K562 (cell line): Measurements from ENCODE around the gene GABRR3.

Experiments used
- ARHGAP35 ChIP-seq: fragments of 450-650 bp; IDR thresholded peaks from 2 replicates; pipeline ENCODE4 v1.6.1; 2018; ENCODE audit not compliant: partially characterized antibody
- BRCA1 ChIP-seq, 2 experiments: fragments of 450-650 bp in 1 of 2; sonication (generic) in 1 of 2; formaldehyde crosslinking in 1 of 2; IDR thresholded peaks; 2 replicates each; pipeline versions ENCODE4 v1.5.0 to v1.6.1; 2017 to 2020; ENCODE audit warnings: mild to moderate bottlenecking in 1 of 2, missing genetic modification reagents in 1 of 2
- FOXP1 ChIP-seq: sonication (generic); formaldehyde crosslinking; IDR thresholded peaks from 2 replicates; pipeline ENCODE4 v1.8.0; 2022; ENCODE audit warnings: mild to moderate bottlenecking, missing genetic modification reagents
- NFIC ChIP-seq: fragments of 450-650 bp; IDR thresholded peaks from 2 replicates; pipeline ENCODE4 v1.6.1; 2017; ENCODE audit warnings: mild to moderate bottlenecking, inconsistent platforms
- POLR2A ChIP-seq: fragments of 450-650 bp; conservative IDR thresholded peaks from 2 replicates; pipeline ENCODE4 v1.6.1; 2016
- SREBF2 ChIP-seq: sonication (generic); formaldehyde crosslinking; IDR thresholded peaks from 2 replicates; pipeline ENCODE4 v1.4.0; 2020; ENCODE audit warnings: mild to moderate bottlenecking, missing genetic modification reagents
- ZBED1 ChIP-seq: IDR thresholded peaks from 2 replicates; pipeline ENCODE4 v1.6.1; 2014
- ZNF408 ChIP-seq: fragments of 250-450 bp; sonication (Bioruptor Pico); IDR thresholded peaks from 2 replicates; pipeline ENCODE4 v1.4.0; 2020; ENCODE audit warnings: low read depth, mild to moderate bottlenecking, moderate library complexity
- TF ChIP-seq, protein P1 (sequence below): fragments of 250-450 bp; sonication (Bioruptor Pico); IDR thresholded peaks from 2 replicates; pipeline ENCODE4 v1.5.0; 2020; ENCODE audit warnings: mild to moderate bottlenecking
- TF ChIP-seq, protein P2 (sequence below), 3 experiments: IDR thresholded peaks in 2 of 3; conservative IDR thresholded peaks in 1 of 3; 2 replicates each; pipeline ENCODE4 v1.5.1; 2011 to 2012; ENCODE audit warnings: low read length in 3 of 3, mild to moderate bottlenecking in 3 of 3, control low read depth in 2 of 3, improper control_type of control experiment in 1 of 3, inconsistent platforms in 1 of 3, low read depth in 1 of 3, mixed read lengths in 1 of 3, moderate library complexity in 1 of 3; ENCODE audit not compliant: insufficient read depth in 2 of 3
- TF ChIP-seq, protein P3 (sequence below): fragments of 450-650 bp; formaldehyde crosslinking; IDR thresholded peaks from 2 replicates; pipeline ENCODE4 v1.4.0; 2020; ENCODE audit warnings: mild to moderate bottlenecking

DNA sequence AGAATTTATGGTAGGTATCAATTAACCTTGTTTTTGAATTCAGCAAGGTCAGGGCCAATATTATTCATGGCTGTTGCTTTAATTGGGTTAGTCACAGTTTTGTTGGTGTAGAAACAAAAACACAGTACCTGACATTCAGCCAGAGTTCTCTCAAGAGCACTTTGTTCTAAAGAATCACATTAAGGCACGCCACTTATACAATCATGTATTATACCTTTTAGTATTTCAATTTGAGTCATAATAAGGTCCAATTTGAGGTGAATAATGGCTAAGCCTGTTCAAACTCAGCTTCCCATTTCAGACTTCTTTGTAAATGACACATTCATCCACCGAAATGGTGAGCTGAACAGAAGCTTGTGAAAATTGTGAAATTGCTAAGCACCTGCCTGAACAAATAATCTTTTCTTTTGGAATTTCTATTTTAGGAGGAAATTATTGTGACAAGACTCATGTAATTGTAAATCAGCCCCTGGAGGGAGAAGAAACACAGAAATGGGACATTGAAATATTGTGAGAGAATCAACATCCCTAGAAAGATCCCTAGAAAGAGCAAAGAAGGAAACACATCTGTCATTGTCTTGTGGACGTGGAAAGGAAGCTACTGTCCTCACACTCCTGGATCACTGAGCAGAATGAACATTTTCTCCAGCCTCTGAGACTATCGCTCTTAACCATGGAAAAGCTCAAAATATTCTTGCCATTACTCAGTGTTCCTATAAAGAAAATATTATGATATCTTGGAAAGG, 92.1 kb downstream of the GABRR3 start:
- TF ChIP-seq BRCA1 (IDR thresholded peaks at IDR 0.05) (no peak), BRCA1 (CRISPR knock-in tag; IDR thresholded peaks at IDR 0.05) (no peak), POLR2A (no peak), ZNF408 (CRISPR knock-in tag) (no peak), NFIC (no peak), ZBED1 (no peak), SREBF2 (CRISPR knock-in tag) (no peak), FOXP1 (CRISPR knock-in tag) (no peak), ARHGAP35 (no peak)
- TF ChIP-seq, protein P1, sequence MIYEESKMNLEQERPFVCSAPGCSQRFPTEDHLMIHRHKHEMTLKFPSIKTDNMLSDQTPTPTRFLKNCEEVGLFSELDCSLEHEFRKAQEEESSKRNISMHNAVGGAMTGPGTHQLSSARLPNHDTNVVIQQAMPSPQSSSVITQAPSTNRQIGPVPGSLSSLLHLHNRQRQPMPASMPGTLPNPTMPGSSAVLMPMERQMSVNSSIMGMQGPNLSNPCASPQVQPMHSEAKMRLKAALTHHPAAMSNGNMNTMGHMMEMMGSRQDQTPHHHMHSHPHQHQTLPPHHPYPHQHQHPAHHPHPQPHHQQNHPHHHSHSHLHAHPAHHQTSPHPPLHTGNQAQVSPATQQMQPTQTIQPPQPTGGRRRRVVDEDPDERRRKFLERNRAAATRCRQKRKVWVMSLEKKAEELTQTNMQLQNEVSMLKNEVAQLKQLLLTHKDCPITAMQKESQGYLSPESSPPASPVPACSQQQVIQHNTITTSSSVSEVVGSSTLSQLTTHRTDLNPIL, result no peak
- TF ChIP-seq, protein P2, sequence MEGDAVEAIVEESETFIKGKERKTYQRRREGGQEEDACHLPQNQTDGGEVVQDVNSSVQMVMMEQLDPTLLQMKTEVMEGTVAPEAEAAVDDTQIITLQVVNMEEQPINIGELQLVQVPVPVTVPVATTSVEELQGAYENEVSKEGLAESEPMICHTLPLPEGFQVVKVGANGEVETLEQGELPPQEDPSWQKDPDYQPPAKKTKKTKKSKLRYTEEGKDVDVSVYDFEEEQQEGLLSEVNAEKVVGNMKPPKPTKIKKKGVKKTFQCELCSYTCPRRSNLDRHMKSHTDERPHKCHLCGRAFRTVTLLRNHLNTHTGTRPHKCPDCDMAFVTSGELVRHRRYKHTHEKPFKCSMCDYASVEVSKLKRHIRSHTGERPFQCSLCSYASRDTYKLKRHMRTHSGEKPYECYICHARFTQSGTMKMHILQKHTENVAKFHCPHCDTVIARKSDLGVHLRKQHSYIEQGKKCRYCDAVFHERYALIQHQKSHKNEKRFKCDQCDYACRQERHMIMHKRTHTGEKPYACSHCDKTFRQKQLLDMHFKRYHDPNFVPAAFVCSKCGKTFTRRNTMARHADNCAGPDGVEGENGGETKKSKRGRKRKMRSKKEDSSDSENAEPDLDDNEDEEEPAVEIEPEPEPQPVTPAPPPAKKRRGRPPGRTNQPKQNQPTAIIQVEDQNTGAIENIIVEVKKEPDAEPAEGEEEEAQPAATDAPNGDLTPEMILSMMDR (IDR thresholded peaks at IDR 0.05 in 2 of 3, conservative IDR thresholded peaks at IDR 0.05 in 1 of 3; ENCODE audit: insufficient read depth in 2 of 3, low read depth in 1 of 3, low read length in 3 of 3), result no peak
- TF ChIP-seq, protein P3, sequence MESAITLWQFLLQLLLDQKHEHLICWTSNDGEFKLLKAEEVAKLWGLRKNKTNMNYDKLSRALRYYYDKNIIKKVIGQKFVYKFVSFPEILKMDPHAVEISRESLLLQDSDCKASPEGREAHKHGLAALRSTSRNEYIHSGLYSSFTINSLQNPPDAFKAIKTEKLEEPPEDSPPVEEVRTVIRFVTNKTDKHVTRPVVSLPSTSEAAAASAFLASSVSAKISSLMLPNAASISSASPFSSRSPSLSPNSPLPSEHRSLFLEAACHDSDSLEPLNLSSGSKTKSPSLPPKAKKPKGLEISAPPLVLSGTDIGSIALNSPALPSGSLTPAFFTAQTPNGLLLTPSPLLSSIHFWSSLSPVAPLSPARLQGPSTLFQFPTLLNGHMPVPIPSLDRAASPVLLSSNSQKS, result no peak
